Activated CD8-positive, alpha-beta memory T cell treated with anti-CD3 and anti-CD28 coated beads, Interleukin-2, amount 50 U/mL, for 48 hours (primary cell): Measurements from ENCODE around the gene ATOSB.
A peak's percentile ranks its signal among the peaks of the same experiment; 100 is the strongest.
"Not testable (repeated sequence)": the region's sequence is repeated elsewhere in the genome, so short reads cannot be mapped to it uniquely, and the experiment has no call there.

ENCODE experiments used
- DNase-seq: peaks from one replicate; pipeline ENCODE4 v3.0.0-alpha.2; 2020

The ATOSB gene, protein sequence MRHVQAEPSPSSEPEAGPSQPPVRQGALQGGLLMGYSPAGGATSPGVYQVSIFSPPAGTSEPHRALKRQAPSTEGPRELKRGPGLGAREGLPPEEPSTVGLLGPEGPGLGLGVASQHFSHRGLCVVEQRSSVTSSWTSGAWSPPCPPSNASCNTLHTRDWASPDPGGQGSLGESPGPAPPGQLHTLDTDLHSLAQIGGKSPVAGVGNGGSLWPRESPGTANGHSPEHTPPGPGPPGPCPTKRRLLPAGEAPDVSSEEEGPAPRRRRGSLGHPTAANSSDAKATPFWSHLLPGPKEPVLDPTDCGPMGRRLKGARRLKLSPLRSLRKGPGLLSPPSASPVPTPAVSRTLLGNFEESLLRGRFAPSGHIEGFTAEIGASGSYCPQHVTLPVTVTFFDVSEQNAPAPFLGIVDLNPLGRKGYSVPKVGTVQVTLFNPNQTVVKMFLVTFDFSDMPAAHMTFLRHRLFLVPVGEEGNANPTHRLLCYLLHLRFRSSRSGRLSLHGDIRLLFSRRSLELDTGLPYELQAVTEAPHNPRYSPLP

DNA sequence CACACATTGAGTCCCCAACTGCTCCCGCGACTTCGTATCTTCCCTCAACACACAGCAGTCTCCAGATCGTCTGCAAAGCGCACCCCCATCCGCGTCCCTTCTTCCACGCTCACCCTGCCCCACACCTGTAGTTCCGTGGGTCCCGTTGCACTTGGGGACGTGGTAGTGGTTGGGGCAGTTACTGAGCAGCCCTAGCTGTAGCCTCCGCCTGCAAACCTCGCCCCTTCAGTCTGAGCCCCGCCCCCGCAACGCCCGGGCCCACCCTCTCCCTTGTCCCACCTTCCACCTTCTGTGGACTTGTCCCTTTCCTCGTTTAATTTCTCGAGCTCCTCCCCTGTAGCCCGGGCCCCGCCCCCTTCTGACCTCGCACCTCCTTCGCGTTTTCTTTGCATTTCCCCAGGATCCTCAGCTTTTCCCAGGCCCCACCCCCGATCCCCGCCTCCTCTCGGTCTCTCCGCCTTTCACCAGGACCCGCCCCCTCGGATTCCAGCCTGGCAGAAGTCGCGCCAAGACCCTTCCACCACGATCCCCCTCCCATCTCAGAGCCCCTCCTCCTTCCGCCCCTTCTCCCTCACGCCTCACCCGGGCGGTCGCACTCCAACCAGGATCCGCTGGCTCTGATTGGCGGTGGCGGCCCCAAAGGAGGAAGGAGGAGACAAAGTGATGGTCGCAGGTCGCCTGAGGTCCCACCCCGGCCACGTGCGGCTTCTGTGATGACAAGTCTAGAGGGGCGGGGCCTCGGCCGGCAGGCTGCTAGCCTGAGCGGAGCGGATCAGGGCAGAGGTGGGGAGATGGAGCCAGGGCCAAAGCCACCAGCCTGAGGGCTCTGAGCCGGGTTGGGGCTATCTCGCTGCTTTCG, at the start of gene ATOSB:
TSS of gene ATOSB (minus strand) at position 183 of the 859 bp plus-strand sequence. CDS start 7,588 bp downstream, outside the sequence.
- peak; percentile 94 for DNase-seq

DNA sequence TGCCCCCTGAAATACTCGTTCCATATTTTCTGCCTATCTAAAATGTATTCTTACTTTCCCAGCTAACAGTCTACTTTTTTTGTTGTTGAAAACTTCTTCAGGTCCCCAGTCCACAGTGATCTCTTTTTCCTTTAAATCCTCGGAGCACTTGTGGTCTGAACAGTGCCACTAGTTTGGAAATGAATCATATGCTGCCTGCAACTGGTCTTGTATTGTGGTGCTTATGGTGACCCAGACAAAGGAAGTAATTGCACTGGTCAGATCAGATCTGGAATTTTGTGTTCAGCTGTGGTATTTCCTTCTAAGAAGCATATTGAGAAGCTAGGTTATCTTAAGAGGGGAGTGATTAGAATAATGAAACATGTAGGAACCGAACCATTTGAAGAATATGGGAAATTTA, 49.0 kb upstream of the ATOSB start:
- DNase-seq = no peak

- no peak for DNase-seq
Measured at GRCh38 chr9:35163413-35163812, 47.8 kb upstream of the ATOSB start.

DNA sequence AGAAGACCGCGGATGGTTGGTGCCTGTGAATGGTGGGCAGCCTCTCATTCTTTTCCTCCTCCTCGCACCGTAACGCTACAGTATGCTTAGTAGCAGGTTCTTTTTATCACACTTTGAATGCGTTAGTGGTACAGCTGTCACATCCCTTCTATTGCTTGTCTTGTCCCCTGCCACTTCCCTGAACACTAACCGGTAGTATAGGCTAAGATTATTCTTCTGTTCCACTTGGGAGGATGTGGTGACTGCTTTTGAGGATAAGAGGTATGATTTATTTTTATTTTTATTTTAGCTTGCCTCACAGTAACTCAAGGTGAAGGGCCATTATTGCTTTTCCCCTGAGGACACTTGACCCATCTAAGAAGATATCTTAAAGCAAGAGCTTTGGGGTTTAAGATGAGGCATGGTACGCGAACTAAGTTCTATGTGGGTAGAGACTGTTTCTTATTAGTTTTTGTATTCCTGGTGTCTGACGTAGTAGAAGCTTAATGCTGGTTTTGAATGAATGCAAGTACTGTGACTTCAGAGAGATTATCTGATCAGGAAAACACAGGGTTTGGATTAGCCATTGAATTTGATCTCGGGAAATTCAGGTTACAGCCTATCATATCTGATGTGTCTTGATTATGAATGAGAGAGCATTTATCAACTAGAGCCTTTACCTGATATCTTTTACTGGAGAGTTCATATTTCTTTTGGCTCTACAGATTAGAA, 47.1 kb upstream of the ATOSB start:
- no peak for DNase-seq

- peak; percentile 86 for DNase-seq
Measured at GRCh38 chr9:35161713-35162604, 46.3 kb upstream of the ATOSB start, which contains the start of gene UNC13B. Gene UNC13B, plus strand, starts transcription at chr9:35162009. Its CDS starts 275 bp downstream, at chr9:35162284.

DNA sequence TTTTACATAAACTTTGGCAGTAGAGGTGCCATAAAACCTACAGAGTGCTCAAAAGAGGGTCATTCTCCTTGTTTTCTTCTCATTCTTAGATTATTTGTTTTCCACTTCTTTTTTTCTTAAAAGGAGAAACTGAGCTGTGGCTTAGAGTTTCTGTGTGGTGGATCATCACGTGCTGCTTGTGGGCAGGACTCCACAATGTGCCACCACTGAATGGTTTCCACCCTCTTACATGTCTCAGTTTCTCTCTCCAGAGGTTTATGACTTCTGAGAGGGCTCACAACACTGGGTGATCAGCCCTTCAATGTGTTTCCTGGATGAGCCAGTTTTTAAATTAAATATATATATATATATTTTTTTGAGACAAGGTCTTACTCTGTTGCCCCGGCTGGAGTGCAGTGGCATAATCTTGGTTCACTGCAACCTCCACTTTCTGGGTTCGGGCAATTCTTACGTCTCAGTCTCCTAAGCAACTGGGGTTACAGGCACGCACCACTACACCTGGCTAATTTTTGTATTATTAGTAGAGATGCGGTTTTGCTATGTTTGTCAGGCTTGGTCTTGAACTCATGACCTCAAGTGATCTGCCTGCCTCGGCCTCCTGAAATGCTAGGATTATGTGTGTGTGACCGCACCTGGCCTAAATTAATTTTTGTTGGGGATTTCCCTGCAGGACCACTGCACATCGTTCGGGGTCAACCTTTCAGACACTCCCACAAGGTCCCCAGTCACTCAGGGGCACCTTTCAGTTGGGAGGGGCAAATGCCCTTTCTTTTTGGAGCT, 43.0 kb upstream of the ATOSB start:
- DNase-seq = no peak

DNA sequence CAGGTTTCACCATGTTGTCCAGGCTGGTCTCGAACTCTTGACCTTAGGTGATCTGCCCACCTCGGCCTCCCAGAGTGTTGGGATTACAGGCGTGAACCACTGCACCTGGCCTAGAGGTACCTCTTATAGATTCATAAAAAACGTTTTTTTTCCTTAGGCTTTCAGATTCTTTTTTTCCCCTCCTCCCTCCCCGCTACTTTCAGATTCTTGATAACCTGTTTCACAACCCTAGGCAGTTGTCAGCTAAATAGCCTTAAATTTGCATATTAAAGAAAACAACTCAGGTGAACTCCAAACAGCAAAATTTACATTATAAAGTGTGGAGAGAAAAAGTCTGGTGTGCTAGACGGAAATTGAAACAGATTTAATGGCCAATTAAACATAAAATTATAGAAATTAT, 42.2 kb upstream of the ATOSB start:
- not testable (repeated sequence) for DNase-seq

- no peak for DNase-seq
Measured at GRCh38 chr9:35156781-35157180, 41.1 kb upstream of the ATOSB start.

GRCh38 chr9:35152926-35153325, 37.3 kb upstream of the ATOSB start:
- DNase-seq = no peak

DNA sequence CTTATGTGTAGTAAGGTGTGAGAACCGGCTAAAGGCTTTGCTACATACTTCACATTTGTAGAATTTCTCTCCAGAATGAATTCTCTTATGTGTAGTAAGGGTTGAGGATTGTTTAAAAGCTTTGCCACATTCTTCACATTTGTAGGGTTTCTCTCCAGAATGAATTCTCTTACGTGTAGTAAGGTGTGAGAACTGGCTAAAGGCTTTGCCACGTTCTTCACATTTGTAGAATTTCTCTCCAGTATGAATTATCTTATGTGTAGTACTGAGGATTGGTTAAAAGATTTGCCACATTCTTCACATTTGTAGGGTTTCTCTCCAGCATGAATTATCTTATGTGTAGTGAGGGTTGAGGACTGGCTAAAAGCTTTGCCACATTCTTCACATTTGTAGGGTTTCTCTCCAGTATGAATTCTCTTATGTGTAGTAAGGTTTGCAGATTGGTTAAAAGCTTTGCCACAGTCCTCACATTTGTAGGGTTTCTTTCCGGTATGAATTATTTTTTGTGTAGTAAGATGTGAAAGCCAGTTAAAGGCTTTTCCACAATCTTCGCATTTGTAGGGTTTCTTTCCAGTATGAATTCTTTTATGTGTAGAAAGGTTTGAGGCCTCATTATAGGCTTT, 32.4 kb upstream of the ATOSB start:
- not testable (repeated sequence) for DNase-seq

GRCh38 chr9:35142037-35142436, 26.4 kb upstream of the ATOSB start:
- DNase-seq = no peak

GRCh38 chr9:35140093-35140492, 24.4 kb upstream of the ATOSB start:
- no peak for DNase-seq

DNA sequence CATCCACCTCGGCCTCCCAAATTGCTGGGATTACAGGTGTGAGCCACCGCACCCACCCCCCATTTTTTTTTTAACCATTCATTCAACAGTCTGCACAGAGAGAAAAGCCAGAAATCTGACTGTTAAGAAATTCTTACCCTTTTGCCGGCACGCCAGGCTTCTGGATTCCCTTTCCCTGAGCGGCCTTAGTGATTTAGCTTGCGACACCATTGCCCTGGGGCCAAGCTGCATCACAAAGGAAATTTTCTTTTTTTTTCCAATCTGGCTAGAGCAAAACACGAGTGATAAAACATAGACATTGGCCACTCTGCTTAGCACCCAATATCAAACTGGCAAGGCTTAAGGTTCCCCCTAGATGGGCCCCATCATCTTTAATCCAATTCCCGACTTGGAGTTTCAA, 21.2 kb upstream of the ATOSB start:
- DNase-seq = no peak

DNA sequence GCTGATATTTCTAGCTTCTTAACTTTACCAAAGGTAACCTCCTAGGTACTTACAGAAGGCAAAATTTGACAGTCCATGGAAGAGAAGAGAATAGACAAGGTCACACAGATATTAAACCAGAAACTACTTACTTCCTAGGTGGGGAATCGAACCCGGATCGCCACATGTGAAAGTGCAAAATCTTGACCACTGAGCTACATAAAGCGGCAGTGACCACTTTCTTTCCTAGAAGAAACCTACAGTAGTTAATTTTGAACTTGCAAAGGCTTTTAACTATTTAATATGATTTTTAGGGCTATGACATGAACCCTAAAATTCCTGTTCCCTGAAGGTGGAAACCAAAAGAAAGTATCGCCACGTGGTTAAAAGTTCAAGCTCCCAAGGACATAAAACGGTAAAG, 20.3 kb upstream of the ATOSB start:
- no peak for DNase-seq

GRCh38 chr9:35134920-35135319, 19.3 kb upstream of the ATOSB start:
- DNase-seq = no peak

GRCh38 chr9:35116898-35117551, 1.4 kb upstream of the ATOSB start:
- DNase-seq = peak; percentile 87

DNA sequence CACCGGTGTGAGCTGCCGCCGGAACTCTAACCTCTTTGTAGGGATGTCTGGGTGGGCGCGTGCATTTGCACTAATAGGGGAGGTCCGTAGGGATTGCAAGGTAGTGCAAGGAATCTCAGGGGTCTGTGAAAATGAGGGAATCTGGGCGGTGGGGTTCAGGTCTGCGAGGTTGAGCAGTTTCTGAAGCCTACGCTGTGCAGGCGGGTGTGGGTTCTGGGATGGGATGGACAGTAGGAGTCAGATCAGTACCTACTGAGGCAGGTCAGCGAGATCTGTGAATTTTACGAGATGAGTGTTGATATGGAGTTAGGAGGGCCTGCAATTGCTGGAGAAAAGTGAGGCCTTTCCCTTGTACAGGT, 856 bp upstream of the ATOSB start:
- no peak for DNase-seq

DNA sequence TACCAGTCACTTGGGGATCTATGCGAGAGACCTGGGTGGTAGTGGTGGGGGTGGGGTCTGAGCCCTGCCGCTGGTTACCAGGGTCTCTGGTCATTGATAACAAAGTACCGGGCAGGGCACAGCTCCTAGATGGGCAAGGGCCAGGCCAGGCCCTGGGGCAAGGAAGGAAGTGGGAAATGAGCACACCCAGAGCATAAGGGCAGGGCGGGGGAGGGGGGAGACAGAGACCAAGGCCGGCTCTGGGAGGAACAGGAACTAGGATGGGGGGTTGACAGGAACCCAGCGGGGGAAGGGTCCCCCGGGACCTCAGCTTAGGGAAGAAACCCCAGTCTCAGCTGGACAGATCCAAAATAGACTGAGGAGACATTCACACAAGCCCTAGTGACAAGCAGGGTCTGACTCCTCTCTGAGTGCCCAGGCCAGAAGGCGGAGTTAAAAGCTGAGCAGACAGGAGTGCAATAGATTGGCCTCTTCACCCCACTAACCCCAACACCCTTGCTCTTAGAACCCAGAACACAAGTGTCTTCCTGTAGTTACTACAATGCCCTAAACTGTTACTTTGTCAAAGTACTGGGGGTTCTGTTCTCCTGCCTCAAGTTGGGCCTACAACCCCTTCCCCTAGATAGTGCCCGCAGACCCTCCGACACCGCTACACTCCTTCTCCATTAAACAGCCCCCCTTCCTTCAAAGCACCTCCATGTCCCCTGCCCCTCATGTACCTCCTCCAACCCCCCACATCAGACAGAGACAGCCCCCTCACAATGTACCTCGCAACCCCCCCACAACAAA, 628 bp downstream of the ATOSB start:
- DNase-seq = no peak
